NOMO-1 treated with dmso at 0.1 percent for 144 hours (cell line): ENCODE measurements around the gene SMTNL1.
A peak's percentile ranks its signal among the peaks of the same experiment; 100 is the strongest.
"Not testable (repeated sequence)": the region's sequence is repeated elsewhere in the genome, so short reads cannot be mapped to it uniquely, and the experiment has no call there.

Experiments used
- DNase-seq: peaks from one replicate; lab custom pipeline; 2025; ENCODE audit not compliant: unreplicated experiment; lab: John Stamatoyannopoulos, UW

SMTNL1 gene

GRCh38 chr11:57508341-57509170 is 28.8 kb upstream of the SMTNL1 start:
- DNase-seq, result no peak

DNA sequence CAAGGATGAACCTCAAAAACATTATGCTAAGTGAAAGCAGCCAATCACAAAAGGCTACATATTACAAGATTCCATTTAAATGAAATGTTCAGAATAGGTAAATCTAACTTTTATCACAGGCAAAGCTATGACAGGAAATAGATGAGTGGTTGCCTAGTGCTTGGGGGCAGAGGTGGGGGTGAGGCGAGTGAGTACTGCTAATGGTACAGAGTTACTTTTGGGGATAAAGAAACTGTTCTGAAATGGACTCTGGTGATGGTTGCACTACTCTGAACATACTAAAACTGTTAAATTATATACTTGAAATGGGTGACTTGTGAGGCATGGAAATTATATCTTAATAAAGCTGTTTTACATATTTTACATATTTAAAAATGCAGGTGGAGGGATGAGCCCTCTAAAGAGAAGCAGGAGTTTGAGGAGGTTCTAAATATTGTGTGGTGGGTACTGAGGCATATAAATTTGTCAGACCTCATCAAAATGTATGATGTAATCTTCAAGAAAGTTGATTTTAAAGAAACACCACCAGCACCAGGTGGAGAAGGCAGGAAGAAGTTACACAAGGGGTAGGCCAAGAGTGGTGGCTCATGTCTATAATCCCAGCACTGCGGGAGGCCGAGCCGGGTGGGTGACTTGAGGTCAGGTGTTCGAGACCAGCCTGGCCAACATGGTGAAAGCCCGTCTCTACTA is 25.5 kb upstream of the SMTNL1 start:
- no peak for DNase-seq

DNA sequence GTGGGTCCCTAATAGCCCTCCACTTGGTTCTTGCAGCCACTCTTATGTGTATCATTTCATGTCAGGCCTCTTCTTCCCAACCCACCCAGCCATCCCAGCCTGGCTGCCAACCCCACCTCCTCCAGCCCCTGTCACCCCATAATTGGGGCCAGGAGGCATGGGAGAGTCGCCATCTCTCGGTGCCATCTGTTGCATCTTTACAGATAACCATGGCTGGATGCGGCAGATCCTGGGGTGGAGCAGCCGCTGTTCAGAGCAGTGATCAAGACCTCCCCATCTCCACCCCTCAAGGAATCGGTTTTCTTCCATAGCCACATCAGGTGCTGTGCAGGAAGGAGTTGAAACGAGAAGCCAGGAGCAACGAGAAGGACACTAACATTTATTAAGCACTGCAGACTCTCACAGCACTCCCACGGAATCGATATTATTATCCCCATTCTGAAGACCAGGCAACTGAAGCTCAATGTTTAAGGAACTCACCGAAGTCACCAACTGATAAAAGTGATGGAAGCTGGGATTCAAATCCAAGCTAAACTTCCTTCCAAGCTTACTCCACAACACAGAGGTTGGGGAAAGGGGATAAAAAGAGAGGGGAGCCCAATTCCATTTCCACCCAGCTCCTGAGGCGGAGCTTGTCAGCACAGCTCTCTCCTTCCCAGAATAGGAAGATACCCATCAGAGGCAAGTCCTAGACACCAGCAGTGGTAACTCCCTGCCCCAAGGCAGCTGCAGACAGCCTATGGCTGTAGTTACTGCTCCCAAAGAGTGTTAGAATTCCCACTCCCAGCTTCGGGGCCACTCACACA is 24.5 kb upstream of the SMTNL1 start:
- no peak for DNase-seq

- no peak for DNase-seq
These were observed 24.0 kb upstream of the SMTNL1 start for GRCh38 chr11:57513452-57513795.

- no peak for DNase-seq
These were observed 23.4 kb upstream of the SMTNL1 start for GRCh38 chr11:57513911-57514537.

DNA sequence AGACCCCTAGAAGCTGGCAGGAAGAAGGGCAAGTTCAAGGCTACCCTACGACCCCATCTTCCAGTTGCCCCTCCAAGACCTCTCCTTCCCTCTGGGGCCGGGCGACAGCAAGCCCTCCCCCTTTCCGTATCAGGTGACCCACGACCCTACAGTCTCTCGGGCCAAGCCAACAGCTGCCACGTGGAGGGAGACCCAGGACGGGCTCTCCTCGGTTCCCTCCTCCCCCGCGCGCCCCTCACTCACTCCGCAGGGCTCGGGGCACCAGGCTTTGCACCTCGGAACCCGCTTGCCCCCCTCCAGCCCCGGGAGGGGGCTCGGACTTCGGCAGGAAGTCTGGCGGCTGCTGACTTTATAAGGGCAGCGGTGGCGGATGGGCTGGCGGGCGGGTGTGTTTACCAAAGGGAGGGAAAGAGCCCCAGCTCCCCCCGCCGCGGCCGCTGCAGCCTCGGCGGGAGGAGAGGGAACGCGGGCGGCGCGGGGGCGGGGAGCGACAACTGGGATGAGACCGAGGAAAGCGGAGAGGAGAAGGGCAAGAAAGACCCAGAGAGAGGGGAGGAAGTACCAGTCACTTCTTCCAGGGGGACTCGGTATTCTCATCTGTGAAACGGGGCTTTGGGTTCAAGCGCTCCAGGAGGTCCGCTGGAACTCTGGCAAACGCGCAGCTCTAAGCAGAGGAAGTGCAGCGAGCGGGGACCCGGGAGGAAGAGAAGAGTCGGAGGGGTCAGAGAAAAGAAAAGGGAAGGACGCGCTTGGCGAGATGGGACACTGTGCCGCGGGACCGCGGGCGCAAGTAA is 22.7 kb upstream of the SMTNL1 start:
- DNase-seq, result no peak

- DNase-seq, result no peak
These were observed 21.9 kb upstream of the SMTNL1 start, which contains the start of gene SLC43A1 for GRCh38 chr11:57515332-57516060. Gene SLC43A1 (minus strand): TSS chr11:57515702. CDS start chr11:57514111, 1,591 bp downstream.

DNA sequence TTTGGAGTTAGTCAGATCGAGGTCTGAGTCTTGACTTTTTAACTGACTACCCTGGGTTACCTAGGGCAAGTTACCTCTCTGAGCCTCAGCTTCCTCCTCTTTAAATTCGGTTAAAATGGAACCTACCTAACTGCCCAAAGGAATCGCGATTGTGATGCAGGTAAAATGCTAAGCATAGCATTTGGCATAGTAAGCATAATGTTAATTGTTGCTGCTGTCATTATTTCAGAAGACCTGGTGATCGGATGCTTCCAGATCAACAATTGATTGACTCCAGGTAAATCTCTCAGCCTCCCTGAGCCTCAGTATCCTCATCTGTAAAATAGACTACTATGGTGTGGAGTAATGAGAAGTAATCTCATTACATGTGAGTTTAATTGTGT is 21.3 kb upstream of the SMTNL1 start:
- no peak for DNase-seq

DNA sequence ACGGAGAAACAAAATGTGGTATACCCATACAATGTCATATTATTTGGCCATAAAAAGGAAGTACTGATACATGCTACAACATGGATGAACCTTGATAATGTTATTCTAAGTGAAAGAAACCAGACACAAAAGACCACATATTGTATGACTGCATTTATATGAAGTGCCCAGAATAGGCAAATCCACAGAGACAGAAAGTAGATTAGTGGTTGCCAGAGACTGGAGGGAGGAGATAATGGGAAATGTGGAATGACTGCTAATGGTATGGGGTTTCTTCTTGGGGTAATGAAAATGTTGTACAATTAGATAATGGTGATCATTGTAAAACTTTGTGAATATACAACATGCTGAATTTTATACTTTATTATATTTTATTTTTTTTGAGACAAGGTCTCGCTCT is 16.3 kb upstream of the SMTNL1 start:
- DNase-seq, result no peak

GRCh38 chr11:57523419-57523818 is 14.0 kb upstream of the SMTNL1 start:
- no peak for DNase-seq

DNA sequence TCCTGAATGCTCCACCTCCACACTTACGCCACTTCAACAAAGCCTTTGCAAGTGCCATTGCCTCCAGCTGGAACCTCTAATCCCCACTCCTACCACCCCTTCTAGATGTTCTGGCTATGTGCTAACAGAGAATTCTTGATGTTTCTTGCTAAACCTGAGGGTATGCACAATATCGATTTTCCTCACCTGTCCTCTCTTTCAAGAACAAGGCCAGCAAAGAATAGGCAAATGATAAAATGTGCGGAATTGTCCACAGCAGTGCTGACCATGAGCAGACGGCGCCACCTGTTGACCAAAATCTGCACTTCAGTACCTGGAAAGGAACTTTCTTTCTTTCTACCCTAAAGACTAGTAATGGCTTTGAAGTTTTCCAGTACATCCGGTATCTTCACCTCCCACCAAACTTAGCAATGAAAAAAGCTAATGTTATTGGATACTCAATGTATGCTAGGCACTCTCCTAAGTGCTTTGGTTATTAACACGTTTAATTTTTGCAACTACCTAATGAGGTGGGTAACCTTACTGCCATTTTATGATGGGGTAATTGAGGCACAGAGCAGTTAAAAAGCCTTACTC is 10.3 kb upstream of the SMTNL1 start:
- DNase-seq, result no peak

DNA sequence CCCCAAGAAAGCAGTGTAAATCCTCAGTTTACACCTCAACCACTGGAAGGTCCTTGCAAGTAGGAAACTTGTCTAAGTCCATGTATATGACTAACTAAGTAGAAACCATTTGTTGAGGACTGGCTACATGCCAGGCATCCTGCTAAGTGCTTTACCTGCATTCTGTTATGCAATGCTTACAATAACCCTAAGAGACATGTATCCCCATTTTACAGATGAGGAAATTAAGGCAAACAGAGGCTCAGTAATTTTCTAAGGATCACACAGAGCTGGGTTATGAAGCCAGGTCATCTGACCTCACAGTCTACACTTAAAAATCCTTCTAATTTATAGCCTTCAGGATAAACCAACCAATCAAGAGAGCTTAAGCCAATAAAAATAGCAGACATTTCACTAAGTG is 8.4 kb upstream of the SMTNL1 start:
- no peak for DNase-seq

GRCh38 chr11:57530215-57530595 is 7.2 kb upstream of the SMTNL1 start:
- DNase-seq, result no peak

DNA sequence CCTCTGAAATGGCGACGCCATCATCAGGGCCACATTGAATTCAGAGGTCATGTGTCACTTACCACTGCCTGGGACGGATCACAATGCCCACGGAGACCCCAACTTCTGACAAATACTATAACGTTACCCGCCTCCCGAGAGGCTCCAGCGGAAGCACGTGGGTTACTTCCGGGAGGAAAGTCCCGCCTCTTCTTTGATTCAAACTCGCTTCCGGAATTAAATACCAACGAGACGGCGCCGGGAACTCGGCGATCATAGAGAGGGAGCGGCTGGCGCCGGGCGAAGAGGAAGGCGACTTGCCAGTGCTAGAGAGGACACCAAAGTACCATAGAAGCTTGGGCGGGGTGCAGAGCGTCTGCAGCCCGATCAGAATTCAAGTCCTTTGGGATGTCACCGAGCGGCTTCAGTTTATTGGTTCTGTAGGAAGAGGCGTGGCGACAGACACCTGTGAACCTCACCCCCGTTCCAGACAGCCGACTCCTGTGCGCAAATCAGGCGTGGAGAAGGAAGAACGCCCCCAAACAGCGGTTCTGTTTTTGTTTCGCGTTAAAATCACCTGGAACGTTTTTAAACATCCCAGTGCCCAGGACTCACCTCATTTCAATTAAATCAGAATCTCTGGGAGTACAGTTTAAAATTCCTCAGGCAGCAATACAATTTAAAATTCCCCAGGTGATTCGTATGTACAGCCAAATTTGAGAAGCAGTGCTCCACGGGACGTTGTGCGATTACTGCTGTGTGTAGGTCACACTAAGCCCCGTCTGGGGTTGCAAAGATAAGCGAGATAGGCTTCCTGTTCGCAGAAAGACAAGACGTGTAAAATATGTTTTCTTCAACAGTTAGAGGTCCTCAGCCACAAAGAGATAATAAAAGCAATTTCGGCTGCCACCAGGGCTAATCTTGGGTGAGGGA is 6.5 kb upstream of the SMTNL1 start, which contains the start of gene TIMM10:
TIMM10 (minus strand) TSS at position 159 of the 912 bp plus-strand sequence. CDS start 565 bp downstream, outside the sequence.
- peak; percentile 98 for DNase-seq

- DNase-seq, result not testable (repeated sequence)
These were observed 2.9 kb upstream of the SMTNL1 start for GRCh38 chr11:57534449-57534848.

- DNase-seq, result no peak
These were observed 1.9 kb downstream of the SMTNL1 start for GRCh38 chr11:57539342-57539741.

- DNase-seq, result no peak
These were observed 3.8 kb downstream of the SMTNL1 start for GRCh38 chr11:57541169-57541568.

- no peak for DNase-seq
These were observed 5.2 kb downstream of the SMTNL1 start for GRCh38 chr11:57542582-57542981.
